HG03432 (cell line): ENCODE measurements around the gene ADAMTSL4.
"Not testable (repeated sequence)": the region's sequence is repeated elsewhere in the genome, so short reads cannot be mapped to it uniquely, and the experiment has no call there.

Experiments
- ATAC-seq: cut with Tn5 transposase; IDR thresholded peaks from one replicate; pipeline ENCODE4 v1.9.1; 2021; ENCODE audit warnings: mild to moderate bottlenecking, moderate library complexity; ENCODE audit not compliant: unreplicated experiment

Gene ADAMTSL4

DNA sequence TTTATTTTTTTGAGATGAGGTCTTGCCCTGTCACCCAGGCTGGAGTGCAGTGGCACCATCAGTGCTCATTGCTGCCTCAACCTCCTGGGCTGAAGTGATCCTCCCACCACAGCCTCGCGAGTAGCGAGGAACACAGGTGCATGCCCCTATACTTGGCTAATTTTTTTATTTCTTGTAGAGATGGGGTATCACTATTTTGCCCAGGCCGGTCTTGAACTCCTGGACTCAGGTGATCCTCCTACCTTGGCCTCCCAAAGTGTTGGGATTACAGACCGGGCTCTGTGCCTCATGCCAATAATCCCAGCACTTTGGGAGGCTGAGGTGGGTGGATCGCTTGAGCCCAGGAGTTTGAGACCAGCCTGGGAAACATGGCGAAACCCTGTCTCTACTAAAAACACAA is 32.2 kb downstream of the ADAMTSL4 start:
- not testable (repeated sequence) for ATAC-seq

DNA sequence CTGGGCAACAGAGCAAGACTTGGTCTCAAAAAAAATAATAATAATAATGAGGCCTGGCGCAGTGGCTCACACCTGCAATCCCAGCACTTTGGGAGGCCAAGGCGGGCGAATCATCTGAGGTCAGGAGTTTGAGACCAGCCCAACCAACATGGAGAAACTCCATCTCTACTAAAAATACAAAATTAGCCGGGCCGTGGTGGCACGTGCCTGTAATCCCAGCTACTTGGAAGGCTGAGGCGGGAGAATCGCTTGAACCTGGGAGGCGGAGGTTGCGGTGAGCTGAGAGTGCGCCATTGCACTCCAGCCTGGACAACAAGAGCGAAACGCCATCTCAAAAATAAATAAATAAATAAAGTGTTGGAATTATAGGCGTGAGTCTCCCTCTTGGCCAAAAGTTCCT is 32.8 kb downstream of the ADAMTSL4 start:
- ATAC-seq: not testable (repeated sequence)

DNA sequence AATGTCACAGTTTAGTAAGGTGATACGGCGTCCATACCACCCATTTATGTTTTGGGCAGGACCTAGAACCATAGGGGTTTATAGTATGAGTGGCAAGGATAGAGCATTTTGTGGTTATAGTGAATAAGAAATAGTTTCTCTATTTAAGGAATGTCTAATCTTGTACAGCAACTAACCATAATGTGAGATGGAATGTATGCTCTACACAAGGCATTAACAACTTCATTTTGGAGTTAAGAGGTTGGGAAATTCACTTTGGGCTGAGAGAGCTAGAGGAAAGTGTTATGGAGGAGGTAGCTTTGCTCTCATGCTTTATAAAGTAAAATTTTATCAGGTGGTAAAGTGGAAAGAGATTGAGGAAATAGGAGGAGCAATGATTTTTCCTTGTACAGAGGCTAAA is 33.2 kb downstream of the ADAMTSL4 start:
- ATAC-seq: no peak

DNA sequence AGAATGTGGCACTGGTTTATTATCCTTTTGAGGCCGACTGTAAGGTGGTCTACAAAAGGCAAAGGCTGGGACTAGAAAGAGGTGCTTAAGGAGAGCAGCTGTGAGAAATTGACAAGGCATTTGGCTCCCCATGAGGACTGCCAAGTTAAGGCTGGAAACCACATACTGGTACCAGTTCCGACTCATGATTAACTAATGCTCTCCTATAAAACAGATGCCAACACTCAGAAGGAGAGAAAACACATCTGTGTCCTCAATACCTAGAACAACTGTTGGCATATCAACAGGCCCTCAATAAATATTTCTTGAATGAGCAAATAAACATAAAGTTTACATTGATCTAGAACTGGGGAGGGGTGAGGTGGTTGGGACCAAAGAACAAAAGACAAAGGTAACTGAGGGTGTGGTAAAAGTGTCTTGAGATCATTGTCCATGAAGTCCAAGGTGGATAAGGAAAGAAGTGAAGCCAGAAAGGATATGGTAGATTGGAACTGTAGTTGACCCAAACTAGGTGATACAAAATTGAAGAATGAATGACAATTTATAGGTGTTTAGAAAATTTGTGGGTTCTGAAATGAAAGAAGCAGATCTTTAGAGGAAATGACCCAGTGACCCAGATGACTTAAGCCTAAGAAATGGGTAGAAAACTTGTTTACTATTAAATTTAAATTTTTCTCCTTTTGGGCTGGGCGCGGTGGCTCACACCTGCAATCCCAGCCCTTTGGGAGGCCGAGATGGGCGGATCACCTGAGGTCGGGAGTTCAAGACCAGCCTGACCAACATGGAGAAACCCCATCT is 47.1 kb downstream of the ADAMTSL4 start:
- ATAC-seq: no peak

DNA sequence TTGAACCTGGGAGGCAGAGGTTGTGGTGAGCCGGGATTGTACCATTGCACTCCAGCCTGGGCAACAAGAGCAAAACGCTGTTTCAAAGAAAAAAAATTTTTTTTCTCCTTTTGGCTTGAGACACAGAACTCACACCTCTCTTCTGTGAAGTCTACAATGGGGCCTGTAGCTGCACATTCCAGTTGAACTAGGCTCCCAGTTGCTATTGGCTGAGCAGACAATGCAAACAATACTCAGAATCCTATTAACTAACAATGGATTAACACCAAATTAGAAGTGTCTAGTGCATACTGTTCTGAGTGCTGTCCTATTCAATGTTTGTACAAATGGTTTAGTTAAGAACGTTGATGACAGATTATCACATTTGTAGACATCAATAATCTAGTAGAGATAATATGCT is 47.8 kb downstream of the ADAMTSL4 start:
- no peak for ATAC-seq

DNA sequence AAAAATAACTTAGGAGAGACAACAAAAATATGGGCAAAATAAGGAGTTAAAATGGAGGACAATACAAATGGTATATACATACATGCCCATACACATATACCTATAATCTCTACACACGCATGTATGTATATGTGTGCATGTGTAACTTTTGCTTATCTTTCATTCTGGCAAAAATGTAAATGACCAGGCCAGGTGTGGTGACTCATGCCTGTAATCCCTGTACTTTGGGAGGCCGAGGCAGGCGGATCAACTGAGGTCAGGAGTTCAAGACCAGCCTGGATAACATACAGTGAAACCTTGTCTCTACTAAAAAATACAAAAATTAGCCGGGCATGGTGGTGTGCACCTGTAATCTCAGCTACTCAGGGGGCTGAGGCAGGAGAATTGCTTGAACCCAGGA is 49.1 kb downstream of the ADAMTSL4 start:
- ATAC-seq: not testable (repeated sequence)

DNA sequence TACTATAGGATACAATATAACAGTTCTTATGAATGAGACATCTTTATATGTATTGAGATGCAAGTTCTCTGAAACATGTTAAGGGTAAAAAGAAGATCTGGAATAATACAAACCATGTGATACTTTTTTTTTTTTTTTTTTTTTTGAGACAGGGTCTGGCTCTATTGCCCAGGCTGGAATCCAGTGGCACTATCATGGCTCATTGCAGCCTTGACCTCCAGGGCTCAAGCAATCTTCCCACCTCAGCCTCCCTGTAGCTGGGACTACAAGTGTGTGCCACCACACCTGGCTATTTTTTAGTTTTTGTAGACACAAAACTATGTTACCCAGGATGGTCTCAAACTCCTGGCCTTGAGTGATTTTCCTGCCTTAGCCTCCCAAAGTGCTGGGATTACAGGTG is 52.3 kb downstream of the ADAMTSL4 start:
- no peak for ATAC-seq

DNA sequence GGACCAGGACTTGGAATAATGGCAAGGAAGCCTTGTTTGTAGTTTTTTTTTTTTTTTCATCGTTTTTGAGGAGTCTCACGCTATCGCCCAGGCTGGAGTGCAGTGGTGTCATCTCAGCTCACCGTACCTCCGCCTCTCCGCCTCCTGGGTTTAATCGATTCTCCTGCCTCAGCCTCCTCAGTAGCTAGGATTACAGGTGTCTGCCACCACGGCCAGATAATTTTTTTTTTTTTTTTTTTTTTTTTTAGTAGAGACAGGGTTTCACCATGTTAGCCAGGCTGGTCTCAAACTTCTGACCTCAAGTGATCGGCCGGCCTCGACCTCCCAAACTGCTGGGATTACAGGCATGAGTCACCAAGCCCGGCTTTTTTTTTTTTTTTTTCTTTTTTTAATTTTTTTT is 53.2 kb downstream of the ADAMTSL4 start:
- not testable (repeated sequence) for ATAC-seq

DNA sequence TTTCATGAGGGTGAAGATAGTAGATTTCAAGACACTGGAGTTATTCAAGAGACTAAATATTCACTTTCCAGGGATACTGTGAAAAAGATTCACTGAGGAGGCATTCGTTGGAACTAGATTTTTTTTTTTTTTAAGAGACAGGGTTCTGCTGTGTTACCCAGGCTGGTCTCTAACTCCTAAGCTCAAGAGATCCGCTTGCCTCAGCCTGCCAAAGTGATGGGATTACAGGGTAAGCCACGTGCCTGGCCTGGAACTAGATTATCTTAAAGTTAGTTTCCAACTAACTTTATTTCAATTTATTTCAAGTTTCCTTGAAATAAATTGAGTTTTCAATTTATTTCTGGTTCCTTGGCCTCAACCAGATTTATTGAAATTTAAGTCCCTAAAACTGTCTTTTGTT is 54.5 kb downstream of the ADAMTSL4 start:
- ATAC-seq: no peak

DNA sequence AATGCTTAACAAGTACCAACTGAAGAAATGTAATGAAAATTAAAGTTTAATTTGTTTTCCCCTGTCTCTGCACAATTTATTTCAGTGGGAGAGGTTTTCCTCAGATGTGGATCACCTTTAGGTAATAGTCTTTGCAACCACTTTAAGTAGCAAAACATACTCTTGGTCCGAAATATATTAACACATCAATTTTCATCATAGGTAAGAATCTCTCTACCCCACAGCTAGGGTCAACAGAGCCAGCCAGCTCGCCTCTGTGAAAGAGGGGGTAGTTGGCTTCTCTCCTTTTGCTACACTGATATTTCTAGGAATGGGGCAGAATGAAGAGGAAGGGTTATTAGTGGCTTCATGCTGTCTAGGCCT is 55.0 kb downstream of the ADAMTSL4 start:
- ATAC-seq: no peak

DNA sequence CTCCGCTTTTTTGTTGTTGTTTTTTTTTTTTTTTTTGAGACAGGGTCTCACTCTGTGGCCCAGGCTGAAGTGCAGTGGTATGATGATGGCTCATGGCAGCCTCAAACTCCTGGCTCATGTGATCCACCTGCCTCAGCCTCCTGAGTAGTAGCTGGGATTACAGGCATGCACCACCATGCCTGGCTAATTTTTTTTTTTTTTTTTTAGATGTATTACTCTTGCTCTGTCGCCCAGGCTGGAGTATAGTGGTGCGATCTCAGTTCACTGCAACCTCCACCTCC is 56.2 kb downstream of the ADAMTSL4 start:
- ATAC-seq: not testable (repeated sequence)

DNA sequence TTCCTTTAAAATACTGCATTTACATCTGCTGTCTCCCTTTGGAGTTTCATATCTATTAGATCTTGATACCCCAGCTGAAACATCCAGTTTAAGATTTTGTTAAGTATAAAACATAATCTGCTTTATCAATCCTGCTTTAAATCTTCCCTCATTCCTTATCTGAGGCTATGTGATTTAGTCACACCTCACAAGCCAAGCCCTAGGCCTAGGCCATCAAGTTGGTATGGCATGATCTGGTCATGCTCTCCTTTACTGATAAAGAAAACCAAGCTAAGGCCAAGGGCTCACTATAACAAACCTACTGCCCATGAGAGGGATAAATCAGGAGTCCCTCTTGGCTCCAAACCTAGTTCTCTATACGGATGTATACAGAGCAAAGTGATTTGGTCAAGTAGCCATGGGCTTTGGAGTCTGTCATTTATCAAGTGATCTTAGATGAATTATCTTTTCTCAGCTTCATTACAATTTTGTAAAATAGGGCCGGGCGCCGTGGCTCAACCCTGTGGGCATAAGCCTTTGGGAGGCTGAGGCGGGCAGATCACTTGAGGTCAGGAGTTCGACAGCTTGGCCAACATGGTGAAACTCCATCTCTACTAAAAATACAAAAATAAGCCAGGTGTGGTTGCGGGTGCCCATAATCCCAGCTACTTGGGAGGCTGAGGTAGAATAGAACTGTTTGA is 57.4 kb downstream of the ADAMTSL4 start:
- ATAC-seq: no peak

DNA sequence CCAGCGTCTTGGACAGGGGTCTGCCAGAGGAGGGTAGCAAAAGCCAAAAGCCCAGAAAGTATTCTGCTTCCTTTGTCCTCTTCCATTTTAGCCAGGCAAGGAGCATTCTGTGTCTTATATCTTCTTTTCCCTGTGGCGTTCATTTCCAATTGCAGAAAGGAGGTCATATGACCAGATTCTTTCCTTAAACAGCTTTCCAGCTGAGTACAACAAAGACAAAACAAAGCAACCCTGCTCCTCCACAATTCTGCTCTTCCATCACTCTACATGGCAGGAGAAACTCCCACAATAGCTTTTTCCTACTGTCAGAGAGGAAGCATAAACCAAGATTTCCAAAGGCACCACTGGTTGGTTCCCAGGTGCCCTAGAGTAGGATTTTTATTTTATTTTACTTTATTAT is 60.5 kb downstream of the ADAMTSL4 start:
- ATAC-seq: no peak
